22Rv1 (cell line): ENCODE data around the gene TRIM25.

Source experiments
- ZFX ChIP-seq: fragments of 450-650 bp; IDR thresholded peaks from 2 replicates; pipeline ENCODE4 v1.6.1; 2017; ENCODE audit warnings: antibody characterized with exemption, borderline replicate concordance
- TF ChIP-seq, protein P1 (sequence below): fragments of 450-650 bp; IDR thresholded peaks from 2 replicates; pipeline ENCODE4 v1.5.1; 2017; ENCODE audit warnings: mild to moderate bottlenecking

DNA sequence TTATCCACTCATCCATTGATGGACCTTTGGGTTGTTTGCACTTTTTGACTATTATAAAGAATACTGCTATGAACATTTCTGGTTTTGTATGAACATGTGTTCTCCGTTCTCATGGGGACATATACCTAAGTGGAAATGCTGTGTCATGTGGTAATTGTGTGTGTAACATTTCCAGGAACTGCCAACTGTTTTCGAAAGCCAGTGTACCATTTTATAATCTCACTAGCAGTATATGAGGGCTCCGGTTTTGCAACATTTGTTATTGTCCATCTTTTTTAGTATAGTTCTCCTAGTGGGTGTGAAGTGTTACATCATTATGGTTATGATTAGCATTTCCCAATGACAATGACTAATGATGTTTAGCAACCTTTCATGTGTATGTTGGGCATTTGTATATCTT lies 5.1 kb upstream of the TRIM25 start:
- TF ChIP-seq, protein P1, sequence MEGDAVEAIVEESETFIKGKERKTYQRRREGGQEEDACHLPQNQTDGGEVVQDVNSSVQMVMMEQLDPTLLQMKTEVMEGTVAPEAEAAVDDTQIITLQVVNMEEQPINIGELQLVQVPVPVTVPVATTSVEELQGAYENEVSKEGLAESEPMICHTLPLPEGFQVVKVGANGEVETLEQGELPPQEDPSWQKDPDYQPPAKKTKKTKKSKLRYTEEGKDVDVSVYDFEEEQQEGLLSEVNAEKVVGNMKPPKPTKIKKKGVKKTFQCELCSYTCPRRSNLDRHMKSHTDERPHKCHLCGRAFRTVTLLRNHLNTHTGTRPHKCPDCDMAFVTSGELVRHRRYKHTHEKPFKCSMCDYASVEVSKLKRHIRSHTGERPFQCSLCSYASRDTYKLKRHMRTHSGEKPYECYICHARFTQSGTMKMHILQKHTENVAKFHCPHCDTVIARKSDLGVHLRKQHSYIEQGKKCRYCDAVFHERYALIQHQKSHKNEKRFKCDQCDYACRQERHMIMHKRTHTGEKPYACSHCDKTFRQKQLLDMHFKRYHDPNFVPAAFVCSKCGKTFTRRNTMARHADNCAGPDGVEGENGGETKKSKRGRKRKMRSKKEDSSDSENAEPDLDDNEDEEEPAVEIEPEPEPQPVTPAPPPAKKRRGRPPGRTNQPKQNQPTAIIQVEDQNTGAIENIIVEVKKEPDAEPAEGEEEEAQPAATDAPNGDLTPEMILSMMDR = no peak
- TF ChIP-seq ZFX = no peak
